H7 (cell line): ENCODE measurements around the gene ATXN7L1. TPM values are rescaled to one million over a fixed set of nuclear protein-coding genes. Genes with fewer than 3 reads are reported as not detected.

ENCODE experiments used
- DNase-seq: peaks from one replicate; pipeline ENCODE4 v3.0.0; 2012
- H3K27me3 ChIP-seq: 2 replicates; pipeline ENCODE4 v1.6.0; 2011; ENCODE audit warnings: mild to moderate bottlenecking, low read length; ENCODE audit not compliant: control insufficient read depth, insufficient read depth
- H3K36me3 ChIP-seq: replicated peaks from 2 replicates; pipeline ENCODE4 v1.5.1; 2011; ENCODE audit warnings: low read length; ENCODE audit not compliant: control insufficient read depth, insufficient read depth
- H3K4me3 ChIP-seq: 2 replicates; pipeline ENCODE4 v1.5.1; 2011; ENCODE audit warnings: low read depth, mild to moderate bottlenecking, control low read depth, low read length, moderate library complexity; ENCODE audit not compliant: insufficient read depth
- total RNA-seq: library from RNA; depleted of rRNA; stranded (reverse); fragments of >200 nt; shearing (Covaris generic); gene quantifications from 2 replicates; pipeline ENCODE4 v1.2.3, GENCODE V29; 2014

Gene ATXN7L1
- total RNA-seq, 1 experiment from 2014 or later: 10.8 TPM

GRCh38 chr7:105766421-105767073 lies 109.9 kb downstream of the ATXN7L1 start:
- no peak for DNase-seq
- H3K27me3 ChIP-seq: no peaks in the 10 kb centered on the region
- H3K4me3 ChIP-seq: no peak overlapping the region
- H3K36me3 ChIP-seq: no peaks in the 10 kb centered on the region; the same call in 1 of the 2 replicates

- DNase-seq: no peak
- H3K27me3 ChIP-seq: no peaks in the 10 kb centered on the region
- H3K36me3 ChIP-seq: no peaks in the 10 kb centered on the region; the same call in 1 of the 2 replicates
- H3K4me3 ChIP-seq: no peak overlapping the region
Measured at GRCh38 chr7:105765846-105766245, 110.6 kb downstream of the ATXN7L1 start.

- Histone ChIP-seq H3K4me3 (no peak overlapping the region), H3K27me3 (no peaks in the 10 kb centered on the region), H3K36me3 (no peaks in the 10 kb centered on the region; the same call in 1 of the 2 replicates)
- DNase-seq: no peak
Measured at GRCh38 chr7:105764506-105764905, 111.9 kb downstream of the ATXN7L1 start.

GRCh38 chr7:105760551-105761447 lies 115.6 kb downstream of the ATXN7L1 start:
- DNase-seq: no peak
- no peaks in the 10 kb centered on the region for H3K27me3 ChIP-seq
- H3K36me3 ChIP-seq: no peaks in the 10 kb centered on the region

GRCh38 chr7:105759670-105760550 lies 116.5 kb downstream of the ATXN7L1 start:
- no peak for DNase-seq
- H3K36me3 ChIP-seq: no peaks in the 10 kb centered on the region
- no peak overlapping the region for H3K4me3 ChIP-seq
- no peaks in the 10 kb centered on the region for H3K27me3 ChIP-seq

More at GRCh38 chr7:105760551-105761447, 115.6 kb downstream of the ATXN7L1 start:
- H3K4me3 ChIP-seq: no peak overlapping the region

- Histone ChIP-seq H3K36me3 (no peaks in the 10 kb centered on the region; the same call in 1 of the 2 replicates), H3K27me3 (no peaks in the 10 kb centered on the region), H3K4me3 (no peak overlapping the region)
- no peak for DNase-seq
Measured at GRCh38 chr7:105756367-105756766, 120.0 kb downstream of the ATXN7L1 start.

GRCh38 chr7:105752671-105753275 lies 123.6 kb downstream of the ATXN7L1 start:
- no peak for DNase-seq
- Histone ChIP-seq H3K36me3 (peaks cover 2% of the 10 kb centered on the region), H3K27me3 (no peaks in the 10 kb centered on the region), H3K4me3 (no peak overlapping the region)

GRCh38 chr7:105751054-105751453 lies 125.3 kb downstream of the ATXN7L1 start:
- no peak for DNase-seq
- no peaks in the 10 kb centered on the region for H3K27me3 ChIP-seq
- H3K36me3 ChIP-seq: peaks cover 2% of the 10 kb centered on the region
- H3K4me3 ChIP-seq: no peak overlapping the region

GRCh38 chr7:105748701-105749100 lies 127.7 kb downstream of the ATXN7L1 start:
- DNase-seq: peak; percentile 51
- H3K4me3 ChIP-seq: no peak overlapping the region
- H3K36me3 ChIP-seq: peaks cover 2% of the 10 kb centered on the region
- H3K27me3 ChIP-seq: no peaks in the 10 kb centered on the region

- H3K36me3 ChIP-seq: peaks cover 2% of the 10 kb centered on the region; the same call in 1 of the 2 replicates
- no peak for DNase-seq
- no peaks in the 10 kb centered on the region for H3K27me3 ChIP-seq
- no peak overlapping the region for H3K4me3 ChIP-seq
Measured at GRCh38 chr7:105745681-105746330, 130.6 kb downstream of the ATXN7L1 start.

GRCh38 chr7:105744258-105744657 lies 132.1 kb downstream of the ATXN7L1 start:
- H3K4me3 ChIP-seq: no peak overlapping the region
- H3K27me3 ChIP-seq: no peaks in the 10 kb centered on the region
- DNase-seq: no peak
- H3K36me3 ChIP-seq: peaks cover 1% of the 10 kb centered on the region; the same call in 1 of the 2 replicates

GRCh38 chr7:105743351-105744090 lies 132.9 kb downstream of the ATXN7L1 start:
- Histone ChIP-seq H3K4me3 (no peak overlapping the region), H3K36me3 (peaks cover 1% of the 10 kb centered on the region; the same call in 1 of the 2 replicates), H3K27me3 (no peaks in the 10 kb centered on the region)
- no peak for DNase-seq

GRCh38 chr7:105742787-105743186 lies 133.6 kb downstream of the ATXN7L1 start:
- H3K27me3 ChIP-seq: no peaks in the 10 kb centered on the region
- no peak for DNase-seq
- no peak overlapping the region for H3K4me3 ChIP-seq
- H3K36me3 ChIP-seq: no peaks in the 10 kb centered on the region
